Neural cell (in vitro differentiated cells): ENCODE measurements around the gene PIP5K1B. TPM values are rescaled to one million over a fixed set of nuclear protein-coding genes. Genes with fewer than 3 reads are reported as not detected.

ENCODE experiments used
- H2AFZ ChIP-seq: fragments of 200-600, 300-800 bp; sonication (generic), shearing (Covaris generic); 2 replicates; pipeline ENCODE4 v1.6.0; 2014; ENCODE audit warnings: low read depth, mild to moderate bottlenecking, antibody characterized with exemption, low read length, moderate library complexity
- H3F3A ChIP-seq: fragments of 200-600 bp; shearing (Covaris generic); 2 replicates; pipeline ENCODE4 v1.6.1; 2016; ENCODE audit warnings: mild to moderate bottlenecking, moderate library complexity, mixed read lengths, antibody characterized with exemption, low read length; ENCODE audit not compliant: insufficient read depth, poor library complexity, severe bottlenecking
- H3K27ac ChIP-seq: fragments of 200-600, 300-800 bp; sonication (generic), shearing (Covaris generic); 2 replicates; pipeline ENCODE4 v1.5.1; 2014; ENCODE audit warnings: mild to moderate bottlenecking, low read length, moderate library complexity
- H3K27me3 ChIP-seq: fragments of 300-800, 200-600 bp; sonication (generic), shearing (Covaris generic); 2 replicates; pipeline ENCODE4 v1.6.0; 2014; ENCODE audit warnings: mild to moderate bottlenecking, low read depth, low read length, moderate library complexity; ENCODE audit not compliant: insufficient read depth
- H3K36me3 ChIP-seq: fragments of 300-800, 200-600 bp; sonication (generic), shearing (Covaris generic); 2 replicates; pipeline ENCODE4 v1.5.1; 2014; ENCODE audit warnings: mild to moderate bottlenecking, antibody characterized with exemption, low read length, moderate library complexity; ENCODE audit not compliant: insufficient read depth
- H3K4me2 ChIP-seq: fragments of 300-800, 200-600 bp; sonication (generic), shearing (Covaris generic); 2 replicates; pipeline ENCODE4 v1.6.0; 2014; ENCODE audit warnings: mild to moderate bottlenecking, low read length
- H3K4me3 ChIP-seq: fragments of 300-800, 200-600 bp; sonication (generic), shearing (Covaris generic); 2 replicates; pipeline ENCODE4 v1.5.1; 2014; ENCODE audit warnings: mild to moderate bottlenecking, low read length, moderate library complexity
- H3K79me2 ChIP-seq: fragments of 200-600 bp; shearing (Covaris generic); replicated peaks from 2 replicates; pipeline ENCODE4 v1.6.0; 2014; ENCODE audit warnings: mild to moderate bottlenecking, low read length, moderate library complexity; ENCODE audit not compliant: insufficient read depth
- H3K9ac ChIP-seq: fragments of 300-800, 200-600 bp; sonication (generic), shearing (Covaris generic); 2 replicates; pipeline ENCODE4 v1.6.1; 2016; ENCODE audit warnings: mild to moderate bottlenecking, low read length, mixed read lengths
- H3K9me2 ChIP-seq: fragments of 200-600 bp; shearing (Covaris generic); 2 replicates; pipeline ENCODE4 v1.6.1; 2016; ENCODE audit warnings: mild to moderate bottlenecking, low read length, mixed read lengths; ENCODE audit not compliant: insufficient read depth
- H3K9me3 ChIP-seq: fragments of 200-600, 300-800 bp; sonication (generic), shearing (Covaris generic); 2 replicates; pipeline ENCODE4 v1.6.1; 2016; ENCODE audit warnings: mild to moderate bottlenecking, mixed run types, low read length, moderate library complexity, mixed read lengths
- H4K20me1 ChIP-seq: fragments of 200-600 bp; shearing (Covaris generic); 2 replicates; pipeline ENCODE4 v1.6.1; 2016; ENCODE audit warnings: mild to moderate bottlenecking, mixed run types; ENCODE audit not compliant: insufficient read depth
- EP300 ChIP-seq: fragments of 450-650 bp; conservative IDR thresholded peaks from 2 replicates; pipeline ENCODE4 v1.6.1; 2014; ENCODE audit warnings: antibody characterized with exemption, mild to moderate bottlenecking, moderate library complexity; ENCODE audit not compliant: poor library complexity, severe bottlenecking
- EZH2 ChIP-seq: fragments of 200-600, 300-800 bp; shearing (Covaris generic), sonication (generic); IDR thresholded peaks from 2 replicates; pipeline ENCODE4 v1.6.1; 2014; ENCODE audit warnings: antibody characterized with exemption, low read length, borderline replicate concordance, mild to moderate bottlenecking; ENCODE audit not compliant: insufficient read depth, poor library complexity, severe bottlenecking
- MXI1 ChIP-seq: fragments of 450-650 bp; conservative IDR thresholded peaks from 2 replicates; pipeline ENCODE4 v1.6.1; 2014; ENCODE audit warnings: antibody characterized with exemption, mild to moderate bottlenecking; ENCODE audit not compliant: poor library complexity, severe bottlenecking
- POLR2AphosphoS5 ChIP-seq: IDR thresholded peaks from 2 replicates; pipeline ENCODE4 v1.6.1; 2012
- RAD21 ChIP-seq: fragments of 450-650 bp; conservative IDR thresholded peaks from 2 replicates; pipeline ENCODE4 v1.6.1; 2014; ENCODE audit warnings: antibody characterized with exemption, mild to moderate bottlenecking, moderate library complexity
- SMC3 ChIP-seq: fragments of 450-650 bp; conservative IDR thresholded peaks from 2 replicates; pipeline ENCODE4 v1.6.1; 2014; ENCODE audit warnings: antibody characterized with exemption, mild to moderate bottlenecking, moderate library complexity; ENCODE audit not compliant: poor library complexity
- TAF1 ChIP-seq: IDR thresholded peaks from 2 replicates; pipeline ENCODE4 v1.6.1; 2012; ENCODE audit warnings: low read depth
- polyA plus RNA-seq: library from polyadenylated mRNA; depleted of rRNA; stranded (reverse); fragments of >200 nt; gene quantifications from 2 replicates; pipeline ENCODE4 v1.2.3, GENCODE V29; 2014
- TF ChIP-seq, protein P1 (sequence below): fragments of 450-650 bp; IDR thresholded peaks from 2 replicates; pipeline ENCODE4 v1.5.1; 2014; ENCODE audit warnings: antibody characterized with exemption, mild to moderate bottlenecking, moderate library complexity; ENCODE audit not compliant: poor library complexity, severe bottlenecking
- TF ChIP-seq, protein P2 (sequence below): IDR thresholded peaks from 2 replicates; pipeline ENCODE4 v1.6.1; 2012; ENCODE audit warnings: borderline replicate concordance

The PIP5K1B gene
- polyA plus RNA-seq, 1 donor from 2014 or later = 1.5 TPM

DNA sequence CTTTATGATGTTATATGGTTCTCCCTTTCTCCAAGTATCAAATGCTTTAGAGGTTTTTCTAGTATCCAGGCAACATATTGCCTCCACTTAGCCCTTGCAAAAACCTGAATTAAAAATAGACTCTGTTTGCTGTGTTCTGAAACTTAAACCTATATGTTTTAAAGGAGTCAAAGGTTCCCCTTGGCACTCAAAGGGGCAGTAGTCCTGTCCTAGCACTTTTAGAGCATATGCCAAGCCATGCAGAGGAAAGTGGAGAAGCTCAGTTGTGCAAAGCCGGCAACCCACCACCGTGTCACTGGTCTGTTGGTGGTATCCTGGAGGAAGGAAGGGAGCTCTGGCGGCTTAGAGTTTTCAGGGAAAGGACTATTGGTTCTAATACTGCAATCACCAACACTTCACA is 154.3 kb downstream of the PIP5K1B start:
- Histone ChIP-seq H3K27me3 (no peaks in the 10 kb centered on the region), H3K4me3 (no peak overlapping the region), H3K9ac (no peak overlapping the region), H2AFZ (no peak overlapping the region), H3K4me2 (no peak overlapping the region), H3K9me3 (no peaks in the 10 kb centered on the region), H3K36me3 (no peaks in the 10 kb centered on the region), H3F3A (no peaks in the 10 kb centered on the region), H3K27ac (no peak overlapping the region), H4K20me1 (no peaks in the 10 kb centered on the region), H3K9me2 (no peaks in the 10 kb centered on the region), H3K79me2 (no peaks in the 10 kb centered on the region)
- no peak for TF ChIP-seq TAF1
- TF ChIP-seq SMC3 = no peak
- TF ChIP-seq, protein P1, sequence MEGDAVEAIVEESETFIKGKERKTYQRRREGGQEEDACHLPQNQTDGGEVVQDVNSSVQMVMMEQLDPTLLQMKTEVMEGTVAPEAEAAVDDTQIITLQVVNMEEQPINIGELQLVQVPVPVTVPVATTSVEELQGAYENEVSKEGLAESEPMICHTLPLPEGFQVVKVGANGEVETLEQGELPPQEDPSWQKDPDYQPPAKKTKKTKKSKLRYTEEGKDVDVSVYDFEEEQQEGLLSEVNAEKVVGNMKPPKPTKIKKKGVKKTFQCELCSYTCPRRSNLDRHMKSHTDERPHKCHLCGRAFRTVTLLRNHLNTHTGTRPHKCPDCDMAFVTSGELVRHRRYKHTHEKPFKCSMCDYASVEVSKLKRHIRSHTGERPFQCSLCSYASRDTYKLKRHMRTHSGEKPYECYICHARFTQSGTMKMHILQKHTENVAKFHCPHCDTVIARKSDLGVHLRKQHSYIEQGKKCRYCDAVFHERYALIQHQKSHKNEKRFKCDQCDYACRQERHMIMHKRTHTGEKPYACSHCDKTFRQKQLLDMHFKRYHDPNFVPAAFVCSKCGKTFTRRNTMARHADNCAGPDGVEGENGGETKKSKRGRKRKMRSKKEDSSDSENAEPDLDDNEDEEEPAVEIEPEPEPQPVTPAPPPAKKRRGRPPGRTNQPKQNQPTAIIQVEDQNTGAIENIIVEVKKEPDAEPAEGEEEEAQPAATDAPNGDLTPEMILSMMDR = no peak
- TF ChIP-seq EP300 = no peak
- TF ChIP-seq, protein P2, sequence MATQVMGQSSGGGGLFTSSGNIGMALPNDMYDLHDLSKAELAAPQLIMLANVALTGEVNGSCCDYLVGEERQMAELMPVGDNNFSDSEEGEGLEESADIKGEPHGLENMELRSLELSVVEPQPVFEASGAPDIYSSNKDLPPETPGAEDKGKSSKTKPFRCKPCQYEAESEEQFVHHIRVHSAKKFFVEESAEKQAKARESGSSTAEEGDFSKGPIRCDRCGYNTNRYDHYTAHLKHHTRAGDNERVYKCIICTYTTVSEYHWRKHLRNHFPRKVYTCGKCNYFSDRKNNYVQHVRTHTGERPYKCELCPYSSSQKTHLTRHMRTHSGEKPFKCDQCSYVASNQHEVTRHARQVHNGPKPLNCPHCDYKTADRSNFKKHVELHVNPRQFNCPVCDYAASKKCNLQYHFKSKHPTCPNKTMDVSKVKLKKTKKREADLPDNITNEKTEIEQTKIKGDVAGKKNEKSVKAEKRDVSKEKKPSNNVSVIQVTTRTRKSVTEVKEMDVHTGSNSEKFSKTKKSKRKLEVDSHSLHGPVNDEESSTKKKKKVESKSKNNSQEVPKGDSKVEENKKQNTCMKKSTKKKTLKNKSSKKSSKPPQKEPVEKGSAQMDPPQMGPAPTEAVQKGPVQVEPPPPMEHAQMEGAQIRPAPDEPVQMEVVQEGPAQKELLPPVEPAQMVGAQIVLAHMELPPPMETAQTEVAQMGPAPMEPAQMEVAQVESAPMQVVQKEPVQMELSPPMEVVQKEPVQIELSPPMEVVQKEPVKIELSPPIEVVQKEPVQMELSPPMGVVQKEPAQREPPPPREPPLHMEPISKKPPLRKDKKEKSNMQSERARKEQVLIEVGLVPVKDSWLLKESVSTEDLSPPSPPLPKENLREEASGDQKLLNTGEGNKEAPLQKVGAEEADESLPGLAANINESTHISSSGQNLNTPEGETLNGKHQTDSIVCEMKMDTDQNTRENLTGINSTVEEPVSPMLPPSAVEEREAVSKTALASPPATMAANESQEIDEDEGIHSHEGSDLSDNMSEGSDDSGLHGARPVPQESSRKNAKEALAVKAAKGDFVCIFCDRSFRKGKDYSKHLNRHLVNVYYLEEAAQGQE = no peak
- no peak for TF ChIP-seq POLR2AphosphoS5
- TF ChIP-seq MXI1 = no peak
- no peak for TF ChIP-seq RAD21
- no peak for TF ChIP-seq EZH2

GRCh38 chr9:68860419-68860818 is 155.4 kb downstream of the PIP5K1B start:
- Histone ChIP-seq H3F3A (no peaks in the 10 kb centered on the region), H3K4me2 (no peak overlapping the region), H3K9ac (no peak overlapping the region), H2AFZ (no peak overlapping the region), H4K20me1 (no peaks in the 10 kb centered on the region), H3K36me3 (no peaks in the 10 kb centered on the region), H3K79me2 (no peaks in the 10 kb centered on the region), H3K27me3 (no peaks in the 10 kb centered on the region), H3K9me3 (no peaks in the 10 kb centered on the region), H3K4me3 (no peak overlapping the region), H3K27ac (no peak overlapping the region), H3K9me2 (no peaks in the 10 kb centered on the region)
- TF ChIP-seq POLR2AphosphoS5 (no peak), TAF1 (no peak), MXI1 (no peak), EZH2 (no peak), EP300 (no peak), RAD21 (no peak), SMC3 (no peak)
- TF ChIP-seq, protein P1 = no peak
- TF ChIP-seq, protein P2 = no peak
